Mucosa of descending colon (tissue), 3 donors: ENCODE data around the gene FIBCD1. TPM values are rescaled to one million over a fixed set of nuclear protein-coding genes. Genes with fewer than 3 reads are reported as not detected.

ENCODE experiments used
- ATAC-seq: fragments of 200-7000 bp; cut with Tn5 transposase; one replicate; pipeline ENCODE4 v1.9.1; 2020; ENCODE audit warnings: mild to moderate bottlenecking, moderate library complexity
- DNase-seq, 3 donors: peaks; one replicate each; pipeline ENCODE4 v3.0.0-alpha.2; 2020
- H3K36me3 ChIP-seq: fragments of 200-600 bp; one replicate; pipeline ENCODE4 v1.8.0; 2021; ENCODE audit warnings: low read depth, mild to moderate bottlenecking
- H3K4me1 ChIP-seq: fragments of 200-600 bp; one replicate; pipeline ENCODE4 v1.8.0; 2021; ENCODE audit warnings: low read depth, mild to moderate bottlenecking
- H3K4me3 ChIP-seq: fragments of 200-600 bp; one replicate; pipeline ENCODE4 v1.8.0; 2021; ENCODE audit warnings: mild to moderate bottlenecking
- H3K9me3 ChIP-seq: fragments of 200-600 bp; one replicate; pipeline ENCODE4 v1.8.0; 2021; ENCODE audit warnings: mild to moderate bottlenecking
- CTCF ChIP-seq: fragments of 200-600 bp; IDR thresholded peaks from one replicate; pipeline ENCODE4 v1.8.0; 2022; ENCODE audit warnings: antibody characterized with exemption, mild to moderate bottlenecking
- intact Hi-C, 2 donors: fragments of 100-400 bp; cut with DNase I in 1 of 2; cut with micrococcal nuclease in 1 of 2; formaldehyde crosslinking; loops; one replicate each; pipeline versions ENCODE4 v1.11.0 to v1.11.1; 2022; cut with DNase I, micrococcal nuclease
- total RNA-seq, 3 donors: library from RNA; stranded (reverse); fragmentation: NEBNext Ultra II Directional in 2 of 3; extraction: Animal tissue kit (Norgen Biotek cat#: 25700) in 2 of 3; gene quantifications; one replicate each; pipeline versions ENCODE4 v1.2.1 to v1.2.4, GENCODE V29; 2021 to 2023
- donor health status: DM: no; HTN: no; CAD: no; lungs with moderate emphysema.
- donor health status: DM: no; HTN: no; CAD: no.
- donor health status: DM: no; HTN: yes; CAD: no.

The FIBCD1 gene
- total RNA-seq, 3 donors from 2014 or later = 2.6 to 10.7 (median 7.3) TPM

GRCh38 chr9:130918826-130919558 is 20.1 kb downstream of the FIBCD1 start:
- Histone ChIP-seq H3K36me3 (no peaks in the 10 kb centered on the region), H3K4me1 (no peaks in the 10 kb centered on the region), H3K4me3 (no peak overlapping the region), H3K9me3 (no peaks in the 10 kb centered on the region)
- DNase-seq (no peak), ATAC-seq (no peak)
- no peak for TF ChIP-seq CTCF
- intact Hi-C loops = no loop called here

- Histone ChIP-seq H3K4me3 (no peak overlapping the region), H3K4me1 (no peaks in the 10 kb centered on the region), H3K9me3 (no peaks in the 10 kb centered on the region), H3K36me3 (no peaks in the 10 kb centered on the region)
- no peak for ATAC-seq
- TF ChIP-seq CTCF = no peak
- intact Hi-C loops = no loop called here
- DNase-seq = no peak
These were observed 20.8 kb downstream of the FIBCD1 start for GRCh38 chr9:130918101-130918825.

GRCh38 chr9:130917168-130917960 is 21.7 kb downstream of the FIBCD1 start:
- ATAC-seq = no peak
- no peaks in the 10 kb centered on the region for H3K4me1 ChIP-seq
- H3K36me3 ChIP-seq = no peaks in the 10 kb centered on the region
- TF ChIP-seq CTCF = no peak
- no peak overlapping the region for H3K4me3 ChIP-seq
- intact Hi-C loops = no loop called here
- no peaks in the 10 kb centered on the region for H3K9me3 ChIP-seq
- no peak for DNase-seq

- Histone ChIP-seq H3K4me3 (no peak overlapping the region), H3K36me3 (no peaks in the 10 kb centered on the region), H3K4me1 (no peaks in the 10 kb centered on the region), H3K9me3 (no peaks in the 10 kb centered on the region)
- intact Hi-C loops = no loop called here
- TF ChIP-seq CTCF = no peak
- ATAC-seq (no peak), DNase-seq (no peak)
These were observed 24.0 kb downstream of the FIBCD1 start for GRCh38 chr9:130915096-130915447.

GRCh38 chr9:130914417-130915095 is 24.5 kb downstream of the FIBCD1 start:
- no peak for TF ChIP-seq CTCF
- Histone ChIP-seq H3K4me3 (no peak overlapping the region), H3K36me3 (no peaks in the 10 kb centered on the region), H3K9me3 (no peaks in the 10 kb centered on the region), H3K4me1 (no peaks in the 10 kb centered on the region)
- intact Hi-C loops = no loop called here
- ATAC-seq (peak; percentile 8), DNase-seq (no peak)
